ENCODE data around the gene MPRIP.
"Not testable (repeated sequence)": the region's sequence is repeated elsewhere in the genome, so short reads cannot be mapped to it uniquely, and the experiment has no call there.

Gene MPRIP

GRCh38 chr17:17134051-17134956, 92.0 kb downstream of the MPRIP start:
- DNase-seq = no peak

- no peak for DNase-seq
These were observed 92.7 kb downstream of the MPRIP start for GRCh38 chr17:17134957-17135333.

GRCh38 chr17:17136221-17136620, 94.0 kb downstream of the MPRIP start:
- not testable (repeated sequence) for DNase-seq

- DNase-seq = no peak
These were observed 95.7 kb downstream of the MPRIP start for GRCh38 chr17:17137731-17138585.

- DNase-seq = no peak
These were observed 97.8 kb downstream of the MPRIP start for GRCh38 chr17:17139972-17140589.

- no peak for DNase-seq
These were observed 98.3 kb downstream of the MPRIP start for GRCh38 chr17:17140590-17140980.

- DNase-seq = no peak
These were observed 99.0 kb downstream of the MPRIP start for GRCh38 chr17:17141279-17141678.

- DNase-seq = peak; percentile 56 to 67
These were observed 99.7 kb downstream of the MPRIP start for GRCh38 chr17:17141860-17142552.

GRCh38 chr17:17142556-17142955, 100.3 kb downstream of the MPRIP start:
- DNase-seq = no peak

- DNase-seq = no peak
These were observed 101.2 kb downstream of the MPRIP start for GRCh38 chr17:17143501-17143900.

- DNase-seq = no peak
These were observed 101.8 kb downstream of the MPRIP start for GRCh38 chr17:17144061-17144460.

- no peak for DNase-seq
These were observed 102.8 kb downstream of the MPRIP start for GRCh38 chr17:17144916-17145665.

- peak; percentile 36 to 55 for DNase-seq
These were observed 104.6 kb downstream of the MPRIP start for GRCh38 chr17:17146786-17147406.

- DNase-seq = no peak
These were observed 105.6 kb downstream of the MPRIP start for GRCh38 chr17:17147821-17148220.

- DNase-seq = no peak
These were observed 107.5 kb downstream of the MPRIP start for GRCh38 chr17:17149520-17150447.

GRCh38 chr17:17150448-17150800, 108.2 kb downstream of the MPRIP start:
- no peak for DNase-seq

GRCh38 chr17:17151055-17151454, 108.8 kb downstream of the MPRIP start:
- peak; percentile 37 to 45 for DNase-seq

- DNase-seq = no peak
These were observed 109.3 kb downstream of the MPRIP start for GRCh38 chr17:17151541-17151940.

- DNase-seq = peak; percentile 55 to 60
These were observed 109.7 kb downstream of the MPRIP start for GRCh38 chr17:17151962-17152361.

GRCh38 chr17:17152385-17152784, 110.1 kb downstream of the MPRIP start:
- no peak for DNase-seq

Data from activated T-cell treated with anti-CD3 and anti-CD28 coated beads, Interleukin-2, amount 50 U/mL, for 48 hours (primary cell).